Stimulated activated CD4-positive, alpha-beta T cell treated with anti-CD3 and anti-CD28 coated beads, Interleukin-4, amount 100 ng/mL, for 48 hours (primary cell): Measurements from ENCODE around the gene CCDC124.

ENCODE experiments used
- DNase-seq, 2 donors: peaks; one replicate each; pipeline ENCODE4 v3.0.0-alpha.2; 2020; ENCODE audit warnings: low read depth in 2 of 2

Gene CCDC124

GRCh38 chr19:17953316-17953801 is 20.5 kb downstream of the CCDC124 start:
- DNase-seq, result no peak

- no peak for DNase-seq
Observed at GRCh38 chr19:17953869-17954268, 21.1 kb downstream of the CCDC124 start.

GRCh38 chr19:17954401-17954800 is 21.6 kb downstream of the CCDC124 start:
- DNase-seq, result no peak

GRCh38 chr19:17957149-17957849 is 24.5 kb downstream of the CCDC124 start:
- DNase-seq, result no peak

GRCh38 chr19:17957885-17958284 is 25.1 kb downstream of the CCDC124 start:
- DNase-seq, result no peak

- no peak for DNase-seq
Observed at GRCh38 chr19:17963936-17964691, 31.3 kb downstream of the CCDC124 start.

- DNase-seq, result no peak
Observed at GRCh38 chr19:17965370-17966128, 32.7 kb downstream of the CCDC124 start.

GRCh38 chr19:17966129-17966483 is 33.3 kb downstream of the CCDC124 start:
- DNase-seq, result no peak

GRCh38 chr19:17966550-17967256 is 33.9 kb downstream of the CCDC124 start, which contains the start of gene KCNN1:
KCNN1 (plus strand) TSS chr19:17967107; CDS start chr19:17973889, 6,782 bp downstream.
- no peak for DNase-seq

- no peak for DNase-seq
Observed at GRCh38 chr19:17967257-17968051, 34.6 kb downstream of the CCDC124 start.

- DNase-seq, result no peak
Observed at GRCh38 chr19:17968362-17968761, 35.5 kb downstream of the CCDC124 start.

- no peak for DNase-seq
Observed at GRCh38 chr19:17969096-17969792, 36.4 kb downstream of the CCDC124 start.

GRCh38 chr19:17972230-17972629 is 39.4 kb downstream of the CCDC124 start:
- no peak for DNase-seq

- no peak for DNase-seq
Observed at GRCh38 chr19:17973759-17974158, 40.9 kb downstream of the CCDC124 start.

GRCh38 chr19:17974551-17974950 is 41.7 kb downstream of the CCDC124 start:
- no peak for DNase-seq

GRCh38 chr19:17975032-17975431 is 42.2 kb downstream of the CCDC124 start:
- DNase-seq, result no peak

GRCh38 chr19:17977021-17977420 is 44.2 kb downstream of the CCDC124 start:
- DNase-seq, result no peak

- DNase-seq, result no peak
Observed at GRCh38 chr19:17977488-17977887, 44.7 kb downstream of the CCDC124 start.

- no peak for DNase-seq
Observed at GRCh38 chr19:17981611-17982010, 48.8 kb downstream of the CCDC124 start.

GRCh38 chr19:17982430-17982829 is 49.6 kb downstream of the CCDC124 start:
- no peak for DNase-seq
